ENCODE measurements around the gene SEC63.
"Not testable (repeated sequence)": the region's sequence is repeated elsewhere in the genome, so short reads cannot be mapped to it uniquely, and the experiment has no call there.

DNA sequence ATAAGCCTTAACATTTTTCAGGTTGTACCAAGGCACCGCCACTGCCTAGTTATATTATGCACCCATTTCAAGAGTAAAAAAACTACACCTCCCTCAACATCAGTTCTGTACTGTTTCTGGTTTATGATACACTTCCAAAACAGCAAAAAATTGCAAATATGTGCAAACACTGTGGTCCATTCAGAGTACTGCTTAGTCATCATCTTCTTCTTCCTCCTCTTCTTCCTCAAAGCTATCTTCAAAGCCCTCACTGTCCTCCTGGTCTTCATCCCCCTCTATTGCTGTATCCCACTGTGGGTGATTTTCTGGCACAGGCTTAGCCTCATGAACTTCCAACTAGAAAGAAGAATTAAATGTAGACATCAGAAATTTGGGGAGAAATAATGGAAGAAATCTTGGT, 86.5 kb downstream of the SEC63 start:
- TF ChIP-seq, protein P1, sequence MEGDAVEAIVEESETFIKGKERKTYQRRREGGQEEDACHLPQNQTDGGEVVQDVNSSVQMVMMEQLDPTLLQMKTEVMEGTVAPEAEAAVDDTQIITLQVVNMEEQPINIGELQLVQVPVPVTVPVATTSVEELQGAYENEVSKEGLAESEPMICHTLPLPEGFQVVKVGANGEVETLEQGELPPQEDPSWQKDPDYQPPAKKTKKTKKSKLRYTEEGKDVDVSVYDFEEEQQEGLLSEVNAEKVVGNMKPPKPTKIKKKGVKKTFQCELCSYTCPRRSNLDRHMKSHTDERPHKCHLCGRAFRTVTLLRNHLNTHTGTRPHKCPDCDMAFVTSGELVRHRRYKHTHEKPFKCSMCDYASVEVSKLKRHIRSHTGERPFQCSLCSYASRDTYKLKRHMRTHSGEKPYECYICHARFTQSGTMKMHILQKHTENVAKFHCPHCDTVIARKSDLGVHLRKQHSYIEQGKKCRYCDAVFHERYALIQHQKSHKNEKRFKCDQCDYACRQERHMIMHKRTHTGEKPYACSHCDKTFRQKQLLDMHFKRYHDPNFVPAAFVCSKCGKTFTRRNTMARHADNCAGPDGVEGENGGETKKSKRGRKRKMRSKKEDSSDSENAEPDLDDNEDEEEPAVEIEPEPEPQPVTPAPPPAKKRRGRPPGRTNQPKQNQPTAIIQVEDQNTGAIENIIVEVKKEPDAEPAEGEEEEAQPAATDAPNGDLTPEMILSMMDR (IDR thresholded peaks at IDR 0.05), result not testable (repeated sequence)
- TF ChIP-seq POLR2AphosphoS5, POLR2A, EP300 (IDR thresholded peaks at IDR 0.05): not testable (repeated sequence)

All from upper lobe of left lung (tissue), 4 donors.